ENCODE results near the gene IGF2R.
"Not testable (repeated sequence)": the region's sequence is repeated elsewhere in the genome, so short reads cannot be mapped to it uniquely, and the experiment has no call there.

The IGF2R gene

DNA sequence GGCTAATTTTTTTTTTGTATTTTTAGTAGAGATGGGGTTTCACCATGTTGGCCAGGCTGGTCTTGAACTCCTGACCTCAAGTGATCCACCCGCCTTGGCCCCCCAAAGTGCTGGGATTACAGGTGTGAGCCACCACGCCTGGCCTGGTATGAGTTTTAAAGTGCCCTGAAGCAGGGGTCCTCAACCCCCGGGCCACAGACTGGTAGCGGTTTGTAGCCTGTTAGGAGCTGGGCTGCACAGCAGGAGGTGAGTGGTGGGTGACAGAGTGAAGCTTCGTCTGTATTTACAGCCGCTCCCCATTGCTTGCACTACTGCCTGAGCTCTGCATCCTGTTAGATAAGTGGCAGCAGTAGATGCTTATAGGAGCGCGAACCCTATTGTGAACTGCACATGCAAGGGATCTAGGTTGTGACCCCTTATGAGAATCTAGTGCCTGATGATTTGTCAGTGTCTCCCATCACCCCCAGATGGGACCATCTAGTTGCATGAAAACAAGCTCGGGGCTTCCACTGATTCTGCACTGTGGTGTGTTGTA is 32.1 kb downstream of the IGF2R start:
- DNase-seq (ENCODE audit: low read depth); H3K4me1 ChIP-seq (ENCODE audit: control insufficient read depth, insufficient read depth, low read length); H3K9ac ChIP-seq (ENCODE audit: low read length): not testable (repeated sequence)

DNA sequence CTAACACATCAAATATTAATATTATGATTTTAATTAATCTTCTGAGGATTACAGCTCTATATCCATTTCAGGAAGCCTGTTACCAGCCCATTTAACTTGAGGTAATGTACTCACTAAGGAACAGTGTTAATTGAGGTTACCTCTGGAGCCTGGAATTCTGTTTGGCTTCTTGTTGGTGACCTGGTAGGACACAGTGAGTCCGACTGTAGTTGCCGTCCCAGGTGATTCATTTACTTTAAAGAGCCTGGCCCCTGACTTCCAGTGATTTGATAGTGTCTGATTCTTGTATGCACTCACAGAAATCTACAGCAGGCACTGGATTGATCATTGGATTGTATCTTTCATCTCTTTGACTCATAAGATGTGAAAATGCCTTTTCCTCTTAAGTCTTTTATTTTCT is 34.0 kb downstream of the IGF2R start:
- Histone ChIP-seq H3K27me3 (replicated peaks; ENCODE audit: control insufficient read depth, insufficient read depth, low read length) (no peaks in the 10 kb centered on the region), H3K4me1 (ENCODE audit: control insufficient read depth, insufficient read depth, low read length) (peaks cover 5% of the 10 kb centered on the region), H3K9ac (ENCODE audit: low read length) (no peak overlapping the region), H3K4me3 (ENCODE audit: low read length) (no peak overlapping the region), H3K9me3 (ENCODE audit: control insufficient read depth, low read length) (no peaks in the 10 kb centered on the region), H3K36me3 (ENCODE audit: control insufficient read depth, insufficient read depth, low read length, severe bottlenecking) (peaks cover 7% of the 10 kb centered on the region)
- no peak for DNase-seq (ENCODE audit: low read depth)

More for the DNA sequence above, 32.1 kb downstream of the IGF2R start:
- not testable (repeated sequence) for H3K27me3 ChIP-seq (replicated peaks; ENCODE audit: control insufficient read depth, insufficient read depth, low read length); H3K9me3 ChIP-seq (ENCODE audit: control insufficient read depth, low read length); H3K36me3 ChIP-seq (ENCODE audit: control insufficient read depth, insufficient read depth, low read length, severe bottlenecking); H3K4me3 ChIP-seq (ENCODE audit: low read length)

DNA sequence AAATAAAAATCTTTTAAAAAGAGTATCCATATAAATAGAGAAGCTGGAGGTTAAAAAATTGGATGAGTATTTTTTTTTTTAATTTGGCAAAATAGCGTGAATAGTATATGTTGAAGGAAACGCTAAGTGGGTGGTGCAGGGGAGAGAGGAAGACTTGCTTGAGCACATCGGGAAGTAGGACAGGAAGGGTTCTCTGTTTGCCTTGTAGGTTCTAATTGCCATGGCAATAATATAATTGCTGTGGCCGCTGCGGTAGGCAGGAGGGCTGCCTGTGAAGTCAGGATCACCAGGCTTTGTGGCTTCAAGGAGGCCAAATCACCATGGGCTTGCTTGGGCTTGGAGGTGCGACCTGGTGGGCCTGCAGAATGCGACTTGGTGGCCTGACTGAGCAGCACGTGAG is 35.1 kb downstream of the IGF2R start:
- no peak for DNase-seq (ENCODE audit: low read depth)
- Histone ChIP-seq H3K4me3 (ENCODE audit: low read length) (no peak overlapping the region), H3K4me1 (ENCODE audit: control insufficient read depth, insufficient read depth, low read length) (peaks cover 5% of the 10 kb centered on the region), H3K9ac (ENCODE audit: low read length) (no peak overlapping the region), H3K27me3 (replicated peaks; ENCODE audit: control insufficient read depth, insufficient read depth, low read length) (no peaks in the 10 kb centered on the region), H3K9me3 (ENCODE audit: control insufficient read depth, low read length) (no peaks in the 10 kb centered on the region), H3K36me3 (ENCODE audit: control insufficient read depth, insufficient read depth, low read length, severe bottlenecking) (peaks cover 3% of the 10 kb centered on the region)

DNA sequence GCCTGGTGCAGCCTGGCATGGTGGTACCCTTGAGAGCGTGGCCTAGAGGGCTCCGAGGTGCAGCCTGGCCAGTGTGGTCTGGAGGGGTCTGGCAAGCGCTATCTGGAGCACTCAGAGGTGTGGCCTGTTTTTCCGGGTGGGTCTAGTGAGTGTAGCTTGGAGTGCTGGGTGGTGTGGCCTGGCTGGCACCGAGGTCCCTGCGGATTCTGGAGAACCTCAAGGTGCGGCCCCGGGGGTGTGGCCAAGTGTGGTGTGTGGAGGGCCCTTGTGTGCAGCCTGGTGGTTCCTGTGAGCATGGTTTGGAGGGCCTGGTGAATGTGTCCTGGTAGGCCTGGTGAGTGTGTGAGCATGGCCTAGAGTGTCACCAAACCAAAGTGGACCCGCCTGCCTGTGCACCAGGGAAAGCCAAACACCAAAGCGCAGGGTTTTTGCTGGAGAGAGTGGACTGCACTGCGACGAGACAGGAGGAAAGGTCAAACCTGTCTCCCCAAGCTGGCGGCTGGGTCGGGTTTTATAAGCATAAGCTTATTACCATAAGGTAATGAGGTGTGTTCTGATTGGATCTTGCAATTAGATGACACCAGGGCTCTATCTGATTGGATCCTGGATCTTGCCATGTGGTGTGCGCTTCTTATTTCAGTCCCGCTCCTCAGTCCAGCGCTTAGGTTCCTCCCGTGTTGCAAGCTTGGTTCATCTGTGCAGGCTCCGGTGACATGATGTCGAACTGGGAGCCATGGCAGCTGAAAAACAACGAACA is 35.7 kb downstream of the IGF2R start:
- DNase-seq (ENCODE audit: low read depth), result no peak
- Histone ChIP-seq H3K4me3 (ENCODE audit: low read length) (no peak overlapping the region), H3K27me3 (replicated peaks; ENCODE audit: control insufficient read depth, insufficient read depth, low read length) (no peaks in the 10 kb centered on the region), H3K36me3 (ENCODE audit: control insufficient read depth, insufficient read depth, low read length, severe bottlenecking) (no peaks in the 10 kb centered on the region), H3K9ac (ENCODE audit: low read length) (no peak overlapping the region), H3K9me3 (ENCODE audit: control insufficient read depth, low read length) (no peaks in the 10 kb centered on the region), H3K4me1 (ENCODE audit: control insufficient read depth, insufficient read depth, low read length) (peaks cover 5% of the 10 kb centered on the region)

DNA sequence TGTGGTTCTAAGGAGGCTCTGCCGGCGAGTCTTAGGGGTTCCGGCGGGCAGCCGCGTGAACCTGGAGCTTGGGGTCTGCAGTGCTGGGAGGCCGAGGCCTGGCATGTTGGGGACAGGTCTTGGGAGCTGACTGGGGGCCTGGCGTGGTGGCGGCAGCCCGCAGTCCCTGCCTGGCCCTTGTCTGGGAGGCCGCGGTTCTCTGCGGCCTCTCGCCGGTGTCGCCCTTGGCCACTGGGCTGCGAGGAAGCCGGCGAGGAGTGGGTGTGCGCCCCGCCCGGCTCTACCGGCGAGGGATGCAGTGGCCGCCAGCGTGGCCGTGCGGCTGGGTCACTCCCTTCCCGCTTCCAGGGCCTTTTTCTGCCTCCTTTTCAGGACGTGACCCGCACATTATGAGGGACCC is 36.3 kb downstream of the IGF2R start:
- no peak for DNase-seq (ENCODE audit: low read depth)
- no peak overlapping the region for H3K4me3 ChIP-seq (ENCODE audit: low read length)
- H3K4me1 ChIP-seq (ENCODE audit: control insufficient read depth, insufficient read depth, low read length), result peaks cover 5% of the 10 kb centered on the region
- H3K9ac ChIP-seq (ENCODE audit: low read length), result no peak overlapping the region
- H3K9me3 ChIP-seq (ENCODE audit: control insufficient read depth, low read length), result no peaks in the 10 kb centered on the region
- H3K36me3 ChIP-seq (ENCODE audit: control insufficient read depth, insufficient read depth, low read length, severe bottlenecking), result no peaks in the 10 kb centered on the region
- H3K27me3 ChIP-seq (replicated peaks; ENCODE audit: control insufficient read depth, insufficient read depth, low read length), result no peaks in the 10 kb centered on the region

DNA sequence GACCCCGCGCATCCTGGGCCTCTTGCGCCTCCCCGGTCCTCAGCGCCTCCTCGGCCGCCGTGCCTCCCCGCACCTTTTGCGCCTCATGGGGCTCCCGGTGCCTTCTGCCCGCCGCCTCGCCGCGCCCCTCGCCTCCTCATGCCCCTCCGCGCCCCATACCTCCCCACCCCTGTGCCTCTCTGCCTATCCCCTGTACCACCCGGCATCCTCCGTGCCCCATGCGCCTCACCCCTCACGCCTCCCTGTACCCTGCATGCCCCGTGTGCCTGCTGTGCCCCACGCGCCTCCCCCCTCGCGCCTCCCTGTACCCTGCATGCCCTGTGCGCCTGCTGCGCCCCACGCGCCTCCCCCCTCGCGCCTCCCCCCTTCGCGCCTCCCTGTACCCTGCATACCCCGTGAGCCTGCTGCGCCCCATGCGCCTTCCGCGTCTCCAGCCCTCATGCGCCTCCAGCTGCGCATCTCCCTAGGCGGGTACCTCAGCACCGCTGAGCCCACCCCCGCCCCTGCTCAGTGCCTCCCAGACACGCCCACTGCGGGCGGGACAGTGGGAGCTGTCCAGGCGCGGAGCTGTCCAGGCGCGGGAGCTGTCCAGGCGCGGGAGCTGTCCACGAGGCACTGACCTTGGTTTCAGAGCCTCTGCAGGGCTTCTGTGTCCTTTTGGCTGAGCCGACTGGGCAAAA is 37.1 kb downstream of the IGF2R start:
- peaks cover 1% of the 10 kb centered on the region for H3K36me3 ChIP-seq (ENCODE audit: control insufficient read depth, insufficient read depth, low read length, severe bottlenecking)
- H3K9me3 ChIP-seq (ENCODE audit: control insufficient read depth, low read length), result no peaks in the 10 kb centered on the region
- no peak overlapping the region for H3K4me3 ChIP-seq (ENCODE audit: low read length)
- H3K9ac ChIP-seq (ENCODE audit: low read length), result no peak overlapping the region
- peak; percentile 15 for DNase-seq (ENCODE audit: low read depth)
- H3K27me3 ChIP-seq (replicated peaks; ENCODE audit: control insufficient read depth, insufficient read depth, low read length), result no peaks in the 10 kb centered on the region
- peaks cover 13% of the 10 kb centered on the region for H3K4me1 ChIP-seq (ENCODE audit: control insufficient read depth, insufficient read depth, low read length)

DNA sequence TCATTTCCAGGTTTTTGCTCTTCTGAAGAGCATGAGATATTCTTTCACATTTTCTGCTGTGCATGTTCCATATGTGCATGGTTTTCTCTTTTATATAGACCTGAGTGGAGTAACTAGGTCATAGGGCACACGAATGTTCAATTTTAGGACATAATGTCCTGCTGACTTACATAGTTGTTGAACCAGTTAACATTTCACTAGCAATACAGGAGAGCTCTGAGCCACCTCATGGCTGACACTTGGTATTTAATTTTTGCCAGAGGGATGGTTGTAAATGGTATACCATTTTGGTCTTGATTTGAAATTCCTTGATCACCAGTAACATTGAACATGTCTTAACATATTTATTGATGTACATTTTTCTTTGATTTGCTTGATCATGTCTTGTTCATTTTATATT is 38.3 kb downstream of the IGF2R start:
- Histone ChIP-seq H3K4me1 (ENCODE audit: control insufficient read depth, insufficient read depth, low read length) (peaks cover 14% of the 10 kb centered on the region), H3K9me3 (ENCODE audit: control insufficient read depth, low read length) (no peaks in the 10 kb centered on the region), H3K4me3 (ENCODE audit: low read length) (no peak overlapping the region), H3K27me3 (replicated peaks; ENCODE audit: control insufficient read depth, insufficient read depth, low read length) (no peaks in the 10 kb centered on the region), H3K36me3 (ENCODE audit: control insufficient read depth, insufficient read depth, low read length, severe bottlenecking) (peaks cover 13% of the 10 kb centered on the region), H3K9ac (ENCODE audit: low read length) (no peak overlapping the region)
- no peak for DNase-seq (ENCODE audit: low read depth)

DNA sequence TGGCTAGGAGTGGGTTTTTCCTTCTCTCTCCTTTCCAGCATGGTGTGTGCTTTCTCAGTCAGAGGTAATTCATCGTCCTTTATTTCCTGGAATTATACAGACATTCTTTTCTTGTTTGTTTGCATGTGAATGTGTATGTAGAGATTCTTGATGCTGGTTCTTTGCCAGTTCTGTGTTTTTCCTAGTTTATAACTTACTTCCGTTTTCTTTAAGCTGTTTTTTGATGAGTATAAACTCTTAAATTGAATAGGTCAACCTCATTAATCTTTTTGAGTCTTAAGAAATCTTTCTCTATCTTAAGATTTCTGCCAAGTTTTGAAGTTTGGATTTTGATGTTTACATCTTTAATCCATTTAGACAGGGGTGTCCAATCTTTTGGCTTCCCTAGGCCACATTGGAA is 38.7 kb downstream of the IGF2R start:
- Histone ChIP-seq H3K27me3 (replicated peaks; ENCODE audit: control insufficient read depth, insufficient read depth, low read length) (no peaks in the 10 kb centered on the region), H3K4me3 (ENCODE audit: low read length) (no peak overlapping the region), H3K36me3 (ENCODE audit: control insufficient read depth, insufficient read depth, low read length, severe bottlenecking) (peaks cover 16% of the 10 kb centered on the region), H3K9me3 (ENCODE audit: control insufficient read depth, low read length) (no peaks in the 10 kb centered on the region), H3K9ac (ENCODE audit: low read length) (no peak overlapping the region), H3K4me1 (ENCODE audit: control insufficient read depth, insufficient read depth, low read length) (peaks cover 14% of the 10 kb centered on the region)
- peak; percentile 5 for DNase-seq (ENCODE audit: low read depth)

DNA sequence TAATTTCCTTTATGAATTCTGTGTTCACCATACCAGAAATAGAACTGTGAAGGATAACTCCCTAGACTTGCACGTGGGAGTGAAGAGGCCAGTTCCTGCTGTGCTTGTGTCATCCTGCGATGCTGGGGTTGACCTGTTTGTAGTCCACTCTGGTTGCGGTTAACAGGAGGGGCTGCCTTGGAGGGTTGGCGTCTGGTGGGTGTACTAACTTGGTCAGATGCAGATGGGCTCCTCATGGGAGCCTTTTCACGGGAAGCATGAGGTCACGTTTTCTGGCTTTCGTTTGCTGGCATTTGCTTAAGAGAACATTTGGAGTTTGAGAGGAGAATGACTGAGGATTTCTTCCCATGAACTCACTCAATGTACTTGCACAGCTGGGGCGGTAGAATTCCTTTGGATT is 41.2 kb downstream of the IGF2R start:
- H3K4me3 ChIP-seq (ENCODE audit: low read length), result no peak overlapping the region
- H3K9ac ChIP-seq (ENCODE audit: low read length), result no peak overlapping the region
- no peaks in the 10 kb centered on the region for H3K9me3 ChIP-seq (ENCODE audit: control insufficient read depth, low read length)
- H3K36me3 ChIP-seq (ENCODE audit: control insufficient read depth, insufficient read depth, low read length, severe bottlenecking), result peaks cover 24% of the 10 kb centered on the region
- peak; percentile 60 for DNase-seq (ENCODE audit: low read depth)
- no peaks in the 10 kb centered on the region for H3K27me3 ChIP-seq (replicated peaks; ENCODE audit: control insufficient read depth, insufficient read depth, low read length)
- H3K4me1 ChIP-seq (ENCODE audit: control insufficient read depth, insufficient read depth, low read length), result peaks cover 14% of the 10 kb centered on the region

DNA sequence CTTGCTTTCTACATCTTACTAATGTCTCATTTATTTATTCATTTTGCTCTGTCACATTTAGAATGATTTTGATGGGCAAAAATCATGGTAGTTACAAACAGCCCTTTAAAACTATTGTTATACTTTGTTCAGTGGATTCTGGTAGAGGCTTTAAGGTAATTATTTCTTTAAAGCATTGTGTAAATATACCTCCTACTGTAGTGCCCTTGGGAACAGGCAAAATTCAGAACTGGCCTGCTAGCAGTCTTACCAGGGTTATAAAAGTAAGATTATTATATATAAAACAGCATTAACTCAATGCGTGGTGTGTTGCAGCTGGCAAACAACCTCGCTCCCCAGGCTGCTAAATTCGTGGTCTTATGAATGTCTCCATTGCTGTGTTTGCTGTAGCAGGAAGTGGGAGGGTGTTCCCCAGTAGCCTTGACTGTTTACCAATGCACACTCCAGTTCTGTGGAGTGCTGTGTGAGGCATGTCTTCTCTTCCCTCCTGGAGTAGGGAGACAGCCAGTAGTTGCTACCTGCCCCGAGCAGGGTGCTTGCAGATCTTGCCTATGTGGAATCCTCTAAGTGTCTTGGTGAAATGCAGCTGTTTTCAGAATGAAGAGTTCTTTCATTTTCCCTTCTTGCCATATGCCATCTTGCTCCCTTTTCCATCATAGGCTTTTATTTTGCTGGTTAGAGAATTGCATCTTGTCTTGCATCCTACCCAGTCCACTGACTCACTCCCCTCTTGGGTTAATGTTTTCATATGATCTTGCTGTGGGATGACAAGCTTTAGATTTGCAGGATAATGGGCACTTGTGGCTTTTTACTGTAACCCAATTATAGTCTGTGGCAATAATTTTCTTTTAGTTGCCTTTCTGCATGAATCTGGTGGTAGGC is 45.3 kb downstream of the IGF2R start:
- H3K36me3 ChIP-seq (ENCODE audit: control insufficient read depth, insufficient read depth, low read length, severe bottlenecking), result peaks cover 34% of the 10 kb centered on the region
- DNase-seq (ENCODE audit: low read depth), result no peak
- H3K9ac ChIP-seq (ENCODE audit: low read length), result no peak overlapping the region
- H3K27me3 ChIP-seq (replicated peaks; ENCODE audit: control insufficient read depth, insufficient read depth, low read length), result no peaks in the 10 kb centered on the region
- peaks cover 9% of the 10 kb centered on the region for H3K4me1 ChIP-seq (ENCODE audit: control insufficient read depth, insufficient read depth, low read length)
- no peaks in the 10 kb centered on the region for H3K9me3 ChIP-seq (ENCODE audit: control insufficient read depth, low read length)
- H3K4me3 ChIP-seq (ENCODE audit: low read length), result no peak overlapping the region

DNA sequence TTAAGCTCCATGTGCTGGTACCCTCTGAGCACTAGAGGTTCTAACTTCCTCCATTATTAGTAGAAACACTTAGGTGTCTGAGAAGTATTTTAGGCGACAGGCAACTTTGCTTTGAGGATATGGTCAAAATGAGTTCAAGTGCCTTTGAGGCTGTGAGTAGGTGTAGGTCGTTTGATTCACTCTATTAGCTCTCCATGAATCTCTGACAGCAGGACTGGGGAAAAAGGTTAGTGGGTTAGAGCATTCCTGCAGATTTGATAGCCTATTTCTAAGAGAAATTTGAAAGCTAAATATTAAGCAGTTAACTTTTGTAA is 45.9 kb downstream of the IGF2R start:
- H3K27me3 ChIP-seq (replicated peaks; ENCODE audit: control insufficient read depth, insufficient read depth, low read length), result no peaks in the 10 kb centered on the region
- H3K9ac ChIP-seq (ENCODE audit: low read length), result no peak overlapping the region
- no peak for DNase-seq (ENCODE audit: low read depth)
- no peak overlapping the region for H3K4me3 ChIP-seq (ENCODE audit: low read length)
- H3K4me1 ChIP-seq (ENCODE audit: control insufficient read depth, insufficient read depth, low read length), result peaks cover 9% of the 10 kb centered on the region
- peaks cover 34% of the 10 kb centered on the region for H3K36me3 ChIP-seq (ENCODE audit: control insufficient read depth, insufficient read depth, low read length, severe bottlenecking)
- H3K9me3 ChIP-seq (ENCODE audit: control insufficient read depth, low read length), result no peaks in the 10 kb centered on the region

Measured in adipocyte (in vitro differentiated cells).